Activated CD4-positive, alpha-beta T cell treated with anti-CD3 and anti-CD28 coated beads, Interleukin-2, amount 10 ng/mL, durations not matched to agents 24 days and 14 days (primary cell): Measurements from ENCODE around the gene PBX3. TPM values are rescaled to one million over a fixed set of nuclear protein-coding genes. Genes with fewer than 3 reads are reported as not detected.

Source experiments
- DNase-seq: peaks from one replicate; pipeline ENCODE4 v3.0.0; 2022
- H3K27ac Mint-ChIP-seq: one replicate; pipeline ENCODE4 v1.8.0; 2022; ENCODE audit warnings: mild to moderate bottlenecking, mixed read lengths
- H3K27me3 Mint-ChIP-seq: one replicate; pipeline ENCODE4 v1.8.0; 2022; ENCODE audit warnings: mixed read lengths
- H3K36me3 Mint-ChIP-seq: one replicate; pipeline ENCODE4 v1.8.0; 2022; ENCODE audit warnings: low read depth, mild to moderate bottlenecking, mixed read lengths
- H3K4me1 Mint-ChIP-seq: one replicate; pipeline ENCODE4 v1.8.0; 2021; ENCODE audit warnings: mixed read lengths
- H3K4me3 Mint-ChIP-seq: one replicate; pipeline ENCODE4 v1.8.0; 2022; ENCODE audit warnings: mild to moderate bottlenecking, moderate library complexity, mixed read lengths
- H3K9me3 Mint-ChIP-seq: one replicate; pipeline ENCODE4 v1.8.0; 2021; ENCODE audit warnings: mixed read lengths
- intact Hi-C: fragments of 100-400 bp; cut with micrococcal nuclease; formaldehyde crosslinking; loops from one replicate; pipeline ENCODE4 v1.15.1; 2023
- total RNA-seq: library from RNA; stranded (reverse); gene quantifications from 2 replicates; pipeline ENCODE4 v1.2.3, GENCODE V29; 2022

The PBX3 gene
- total RNA-seq, 1 donor from 2014 or later = 27.7 TPM

DNA sequence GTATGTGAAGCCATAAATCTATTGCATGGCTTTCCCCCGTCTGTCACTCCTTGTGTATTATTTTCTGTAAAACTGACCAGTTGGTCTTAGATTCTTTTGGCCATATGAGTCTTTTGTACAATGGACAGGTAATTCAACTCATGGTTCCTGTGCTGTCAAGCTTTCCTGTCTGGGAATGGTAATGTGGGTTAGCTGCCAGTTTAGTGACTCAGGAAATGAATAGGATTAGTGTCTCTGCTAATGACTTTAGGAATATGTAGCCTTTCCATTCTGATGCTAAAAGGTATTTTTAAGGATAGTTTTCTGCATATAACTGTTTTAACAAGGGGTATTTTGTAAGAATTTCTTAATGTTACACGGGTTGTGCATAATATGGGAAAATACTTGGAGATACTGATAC is 182.7 kb downstream of the PBX3 start:
- no peak for DNase-seq
- Mint-ChIP-seq H3K36me3 (peaks cover 2% of the 10 kb centered on the region), H3K4me3 (no peak overlapping the region), H3K27me3 (no peaks in the 10 kb centered on the region), H3K27ac (no peak overlapping the region), H3K9me3 (no peaks in the 10 kb centered on the region), H3K4me1 (no peaks in the 10 kb centered on the region)
- intact Hi-C loops = no loop called here

DNA sequence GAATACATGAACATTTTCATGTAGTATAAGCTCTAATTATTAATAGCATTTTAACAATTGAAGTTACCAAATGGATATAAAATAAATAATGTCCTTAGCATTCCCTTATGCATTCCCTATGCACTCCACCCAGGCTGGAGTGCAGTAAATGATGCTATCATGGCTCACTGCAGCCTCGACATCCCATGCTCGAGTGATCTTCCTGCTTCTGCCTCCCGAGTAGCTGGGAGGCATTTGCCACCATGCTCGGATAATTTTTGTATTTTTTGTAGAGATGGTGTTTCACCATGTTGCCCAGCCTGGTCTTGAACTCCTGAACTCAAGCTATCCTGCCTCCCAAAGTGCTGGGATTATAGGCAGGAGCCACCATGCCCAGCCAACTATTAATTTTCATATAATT is 184.0 kb downstream of the PBX3 start:
- no peak for DNase-seq
- no peaks in the 10 kb centered on the region for H3K9me3 Mint-ChIP-seq
- no peak overlapping the region for H3K27ac Mint-ChIP-seq
- H3K27me3 Mint-ChIP-seq = no peaks in the 10 kb centered on the region
- intact Hi-C loops = no loop called here
- peaks cover 2% of the 10 kb centered on the region for H3K36me3 Mint-ChIP-seq
- no peaks in the 10 kb centered on the region for H3K4me1 Mint-ChIP-seq
- H3K4me3 Mint-ChIP-seq = no peak overlapping the region

DNA sequence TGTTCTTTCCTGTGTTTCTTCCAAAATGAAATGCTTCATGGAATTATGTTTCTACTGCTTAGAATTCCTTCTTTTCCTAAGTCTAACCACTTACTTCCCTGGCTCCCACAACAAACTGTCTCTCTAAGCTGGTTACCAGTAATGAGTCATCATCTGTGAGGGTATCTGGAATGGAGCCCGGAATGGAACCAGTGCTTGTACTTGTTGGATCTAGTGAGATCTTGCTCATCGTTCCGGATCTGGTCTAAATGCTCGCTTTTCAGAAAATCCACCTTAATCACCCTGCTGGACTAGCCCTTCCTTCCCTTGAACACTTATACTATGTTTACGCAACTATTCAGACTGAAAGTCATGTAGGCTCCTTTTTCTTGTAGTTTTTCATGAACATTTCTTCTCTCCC is 184.8 kb downstream of the PBX3 start:
- Mint-ChIP-seq H3K27me3 (no peaks in the 10 kb centered on the region), H3K9me3 (no peaks in the 10 kb centered on the region), H3K27ac (no peak overlapping the region), H3K36me3 (peaks cover 2% of the 10 kb centered on the region), H3K4me3 (no peak overlapping the region), H3K4me1 (no peaks in the 10 kb centered on the region)
- DNase-seq = no peak
- intact Hi-C loops = no loop called here

DNA sequence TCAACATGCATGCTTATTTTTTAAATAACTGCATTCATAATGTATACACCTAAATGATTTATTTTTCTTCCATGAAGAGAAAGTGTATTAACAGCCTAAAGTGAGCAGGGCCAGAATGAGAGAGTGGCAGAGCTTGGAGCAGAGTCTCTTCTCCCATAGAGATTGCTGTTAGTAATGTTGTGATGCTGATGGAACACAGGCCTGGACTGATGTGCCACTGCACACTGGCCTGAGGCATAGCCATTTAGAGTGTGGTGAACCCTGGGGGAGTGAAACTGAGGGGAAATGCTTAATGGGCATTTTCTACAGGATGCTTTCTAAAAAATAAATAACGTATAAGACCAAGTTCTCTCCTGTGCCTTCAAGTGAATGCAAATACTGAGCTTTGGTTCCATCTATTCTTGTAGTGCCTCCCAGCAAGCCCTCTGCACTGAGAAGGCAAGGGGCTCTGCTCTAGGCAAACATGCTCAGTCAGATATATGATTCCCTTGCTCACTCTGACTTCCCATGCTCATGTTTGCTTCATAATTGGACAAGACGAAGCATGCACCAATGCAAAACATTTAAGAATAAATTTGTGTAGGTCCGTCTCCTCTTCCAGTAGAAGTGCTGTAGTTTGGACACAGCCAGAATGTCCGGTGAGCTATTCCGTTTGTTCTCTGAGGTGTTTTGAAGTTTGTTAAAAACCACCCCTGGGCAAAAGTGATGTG is 185.7 kb downstream of the PBX3 start:
- intact Hi-C loops = no loop called here
- no peak overlapping the region for H3K27ac Mint-ChIP-seq
- no peak for DNase-seq
- no peaks in the 10 kb centered on the region for H3K9me3 Mint-ChIP-seq
- peaks cover 2% of the 10 kb centered on the region for H3K36me3 Mint-ChIP-seq
- no peaks in the 10 kb centered on the region for H3K4me1 Mint-ChIP-seq
- no peaks in the 10 kb centered on the region for H3K27me3 Mint-ChIP-seq
- no peak overlapping the region for H3K4me3 Mint-ChIP-seq

DNA sequence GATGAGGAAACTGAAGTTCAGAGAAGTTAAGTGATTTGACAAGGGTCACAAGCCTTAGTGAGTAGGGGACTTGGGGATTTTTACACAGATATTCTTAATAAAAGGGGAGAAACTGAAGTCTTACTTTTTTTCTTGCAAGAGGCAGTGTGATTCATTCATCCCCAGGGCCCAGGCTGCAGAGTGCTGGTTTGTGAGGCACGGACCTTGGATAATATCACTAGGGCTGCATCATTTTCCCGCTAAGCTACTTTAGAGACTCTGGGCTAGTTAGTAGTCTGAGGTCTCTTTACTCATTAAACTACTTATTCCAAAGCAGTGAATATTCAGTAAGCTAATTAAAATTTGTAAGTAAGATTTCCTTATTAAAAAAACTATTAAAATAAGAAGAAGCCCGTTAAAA is 195.0 kb downstream of the PBX3 start:
- intact Hi-C loops = no loop called here
- Mint-ChIP-seq H3K9me3 (no peaks in the 10 kb centered on the region), H3K4me3 (no peak overlapping the region), H3K27ac (no peak overlapping the region), H3K36me3 (peaks cover 12% of the 10 kb centered on the region), H3K4me1 (no peaks in the 10 kb centered on the region), H3K27me3 (no peaks in the 10 kb centered on the region)
- no peak for DNase-seq

DNA sequence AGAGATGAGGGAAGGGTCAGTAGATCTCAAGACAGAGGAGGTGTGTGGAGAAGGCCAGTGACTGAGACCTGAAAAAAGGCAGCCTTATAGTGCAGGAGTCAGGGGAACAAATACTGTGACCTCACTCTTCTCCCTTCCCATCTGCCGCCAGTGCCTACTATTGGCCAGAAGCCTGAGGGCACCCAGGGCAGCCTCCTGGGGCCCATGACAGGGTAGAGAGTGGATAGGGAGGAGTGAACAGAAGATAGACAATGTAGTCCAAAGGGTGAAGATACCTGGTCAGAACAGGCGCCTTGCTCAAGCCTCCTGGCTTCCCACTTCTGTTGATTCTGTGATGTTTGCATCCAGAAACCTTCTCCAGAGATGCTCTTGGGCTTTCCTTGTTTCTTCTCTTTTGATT is 196.7 kb downstream of the PBX3 start:
- Mint-ChIP-seq H3K9me3 (no peaks in the 10 kb centered on the region), H3K4me3 (no peak overlapping the region), H3K36me3 (peaks cover 12% of the 10 kb centered on the region), H3K27me3 (no peaks in the 10 kb centered on the region), H3K4me1 (no peaks in the 10 kb centered on the region), H3K27ac (no peak overlapping the region)
- intact Hi-C loops = no loop called here
- DNase-seq = no peak

DNA sequence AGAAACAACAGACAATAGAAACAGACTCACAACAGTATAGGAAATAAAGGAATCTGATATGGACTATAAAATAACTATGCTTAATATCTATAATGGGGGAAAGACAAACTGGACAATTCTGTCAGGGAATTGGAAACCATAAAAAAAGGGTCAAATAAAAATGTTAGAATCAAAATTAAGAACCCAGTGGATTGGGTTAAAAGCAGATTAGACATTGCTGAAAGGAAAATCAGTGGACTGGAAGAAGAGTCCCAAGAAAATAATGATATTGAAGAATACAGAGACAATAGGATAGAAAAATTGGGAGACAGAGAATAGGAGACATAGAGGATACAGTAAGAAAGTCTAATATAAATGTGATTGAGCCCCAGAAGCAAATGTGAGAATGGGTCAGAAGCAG is 199.2 kb downstream of the PBX3 start:
- H3K36me3 Mint-ChIP-seq = peaks cover 10% of the 10 kb centered on the region
- intact Hi-C loops = no loop called here
- no peaks in the 10 kb centered on the region for H3K4me1 Mint-ChIP-seq
- H3K9me3 Mint-ChIP-seq = no peaks in the 10 kb centered on the region
- no peak overlapping the region for H3K27ac Mint-ChIP-seq
- no peaks in the 10 kb centered on the region for H3K27me3 Mint-ChIP-seq
- H3K4me3 Mint-ChIP-seq = no peak overlapping the region
- no peak for DNase-seq

DNA sequence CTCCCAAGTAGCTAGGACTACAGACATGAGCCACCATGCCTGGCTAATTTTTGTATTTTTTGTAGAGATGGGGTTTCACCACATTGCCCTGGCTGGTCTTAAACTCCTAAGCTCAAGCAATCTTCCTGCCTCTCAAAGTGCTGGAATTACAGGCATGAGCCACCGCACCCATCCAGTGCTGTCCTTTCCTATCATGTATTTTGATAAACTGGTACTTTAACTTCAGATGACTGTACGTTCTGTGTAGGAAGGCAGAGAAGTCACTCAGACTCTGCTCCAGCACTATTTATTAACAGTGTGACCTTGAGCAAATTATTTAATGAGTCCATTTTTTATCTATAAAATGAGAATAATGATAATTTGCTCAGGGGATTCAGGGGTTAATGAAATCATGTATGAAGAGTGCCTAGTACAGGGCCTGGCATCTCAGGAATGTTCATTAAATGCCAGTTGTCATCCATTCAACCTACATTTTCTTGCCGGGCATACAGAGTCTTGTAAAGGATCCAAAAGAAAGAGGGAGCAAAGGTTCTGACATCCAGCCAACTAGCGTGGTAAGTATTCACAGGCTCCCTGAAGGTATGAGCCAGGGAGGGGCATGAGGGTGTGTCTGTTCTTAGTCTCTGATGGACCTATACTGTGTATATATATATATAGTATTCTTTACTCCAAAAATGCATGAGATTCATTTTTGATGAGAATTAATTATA is 201.9 kb downstream of the PBX3 start:
- Mint-ChIP-seq H3K9me3 (no peaks in the 10 kb centered on the region), H3K27ac (no peak overlapping the region), H3K4me1 (no peaks in the 10 kb centered on the region), H3K4me3 (no peak overlapping the region), H3K36me3 (peaks cover 10% of the 10 kb centered on the region), H3K27me3 (no peaks in the 10 kb centered on the region)
- intact Hi-C loops = no loop called here
- no peak for DNase-seq

DNA sequence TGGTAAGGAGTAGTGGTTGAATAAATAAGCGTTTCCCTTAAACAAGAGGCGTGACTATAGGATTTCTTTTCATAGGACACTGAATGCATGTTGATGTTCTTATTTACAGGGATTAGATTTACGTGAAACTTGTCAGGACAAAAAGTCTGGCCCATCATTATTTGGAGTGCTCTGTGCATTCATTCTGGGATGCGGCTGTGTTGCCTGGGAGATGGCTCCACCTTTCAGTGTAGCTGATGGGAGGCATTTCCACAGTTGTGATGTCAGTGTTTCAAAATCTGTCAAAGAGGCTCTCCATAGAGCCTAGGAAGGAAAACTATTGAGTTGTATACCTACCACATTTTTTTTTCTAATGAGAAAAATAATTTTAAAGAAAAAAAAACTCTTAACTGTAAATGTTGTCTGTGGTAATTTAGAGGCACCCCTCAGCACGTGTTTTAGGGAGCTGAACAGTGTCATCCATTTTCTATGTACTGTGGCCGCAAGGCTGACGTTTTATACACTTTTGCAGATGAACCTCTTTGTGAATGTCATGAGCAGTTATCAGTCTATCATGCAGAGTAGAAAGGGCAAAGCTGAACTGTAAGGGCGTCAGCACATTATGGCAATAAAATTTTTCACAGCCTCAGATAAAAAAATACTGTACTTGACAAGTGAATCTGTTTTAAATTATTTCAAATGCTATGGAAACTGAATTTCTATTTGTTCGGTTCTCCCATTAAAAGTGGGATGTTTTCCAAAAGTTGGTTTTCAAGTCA is 202.7 kb downstream of the PBX3 start:
- H3K4me3 Mint-ChIP-seq = no peak overlapping the region
- no peaks in the 10 kb centered on the region for H3K9me3 Mint-ChIP-seq
- no peaks in the 10 kb centered on the region for H3K27me3 Mint-ChIP-seq
- DNase-seq = no peak
- intact Hi-C loops = no loop called here
- no peaks in the 10 kb centered on the region for H3K4me1 Mint-ChIP-seq
- H3K27ac Mint-ChIP-seq = no peak overlapping the region
- H3K36me3 Mint-ChIP-seq = peaks cover 7% of the 10 kb centered on the region

DNA sequence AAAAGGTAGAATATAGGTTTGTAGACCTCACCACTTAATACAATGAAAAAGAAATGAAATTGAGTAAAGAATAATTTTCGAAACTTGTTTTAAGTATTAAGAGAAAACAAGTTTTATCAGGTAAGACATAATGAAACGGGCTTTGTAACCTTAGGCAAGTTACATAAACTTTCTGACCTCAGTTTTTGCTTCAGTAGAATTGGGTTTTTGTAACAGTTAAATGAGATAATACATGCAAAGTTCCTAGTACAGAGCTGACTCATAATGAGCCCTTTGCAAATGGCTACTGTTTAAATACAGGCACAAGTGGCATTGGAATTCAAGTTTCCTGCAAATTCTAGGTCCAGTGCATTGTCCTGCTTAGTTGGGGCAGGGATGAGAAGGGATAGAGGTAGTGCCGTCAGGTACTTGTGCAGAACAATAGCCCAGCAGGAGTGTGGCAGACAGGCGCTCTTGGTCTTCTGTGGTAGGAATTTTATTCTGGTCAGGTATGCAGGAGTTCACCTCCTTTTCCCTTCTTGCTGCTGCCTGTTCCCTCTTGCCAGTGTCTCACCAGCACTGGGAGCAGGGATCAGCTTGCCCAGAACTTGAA is 203.8 kb downstream of the PBX3 start:
- intact Hi-C loops = no loop called here
- H3K4me3 Mint-ChIP-seq = no peak overlapping the region
- no peak for DNase-seq
- no peak overlapping the region for H3K27ac Mint-ChIP-seq
- H3K36me3 Mint-ChIP-seq = peaks cover 4% of the 10 kb centered on the region
- H3K4me1 Mint-ChIP-seq = no peaks in the 10 kb centered on the region
- H3K27me3 Mint-ChIP-seq = no peaks in the 10 kb centered on the region
- no peaks in the 10 kb centered on the region for H3K9me3 Mint-ChIP-seq

DNA sequence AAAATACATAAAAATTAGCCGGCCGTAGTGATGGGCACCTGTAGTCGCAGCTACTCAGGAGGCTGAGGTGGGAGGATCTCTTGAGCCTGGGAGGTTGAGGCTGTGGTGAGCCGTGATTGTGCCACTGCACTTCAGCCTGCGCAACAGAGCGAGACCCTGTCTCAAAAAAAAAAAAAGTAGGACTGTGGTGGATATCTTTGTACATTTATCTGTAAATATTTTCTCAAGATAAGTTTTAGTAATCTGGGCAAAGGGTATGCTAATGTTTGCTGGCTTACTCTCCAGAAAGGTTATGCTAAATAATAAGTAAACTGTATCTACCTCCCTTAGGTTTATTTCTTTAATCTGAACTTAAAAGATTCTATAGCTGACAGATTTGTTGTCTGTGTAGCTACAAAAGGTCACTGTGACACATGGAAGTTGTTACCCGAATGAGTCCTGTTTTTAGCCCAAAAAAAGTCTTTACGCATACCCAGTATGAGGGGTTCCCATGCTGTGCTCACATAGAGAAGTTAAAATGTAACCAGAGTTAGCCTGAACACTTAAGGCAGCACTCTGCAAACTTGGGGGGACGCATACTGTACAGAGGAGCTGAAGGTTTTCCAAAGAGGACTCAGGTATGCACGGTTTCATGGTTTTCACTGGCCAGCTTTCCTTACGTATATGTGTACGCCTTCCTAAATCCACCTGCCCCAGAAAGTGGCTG is 206.3 kb downstream of the PBX3 start:
- intact Hi-C loops = no loop called here
- no peaks in the 10 kb centered on the region for H3K36me3 Mint-ChIP-seq
- no peaks in the 10 kb centered on the region for H3K27me3 Mint-ChIP-seq
- H3K4me3 Mint-ChIP-seq = no peak overlapping the region
- H3K4me1 Mint-ChIP-seq = no peaks in the 10 kb centered on the region
- H3K9me3 Mint-ChIP-seq = no peaks in the 10 kb centered on the region
- DNase-seq = no peak
- H3K27ac Mint-ChIP-seq = no peak overlapping the region

DNA sequence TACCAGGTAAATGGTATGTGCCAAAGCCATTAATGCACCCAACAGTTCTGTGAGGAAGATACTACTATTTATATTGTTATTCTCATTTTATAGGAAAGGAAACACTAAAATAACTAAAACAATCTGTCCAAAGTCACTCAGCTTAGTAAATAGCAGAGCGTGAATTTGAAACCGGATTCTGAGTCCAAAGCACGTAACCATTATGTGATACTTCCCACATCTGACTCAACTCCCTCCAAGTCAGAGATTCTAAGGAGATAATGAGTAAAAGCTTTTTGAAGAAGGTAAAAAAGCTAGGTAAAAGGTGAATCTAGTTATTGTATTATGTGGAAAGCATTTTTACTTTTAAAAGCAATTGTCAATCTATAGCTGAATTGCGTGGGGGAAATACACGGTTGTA is 208.9 kb downstream of the PBX3 start:
- intact Hi-C loops = no loop called here
- no peak overlapping the region for H3K27ac Mint-ChIP-seq
- no peaks in the 10 kb centered on the region for H3K9me3 Mint-ChIP-seq
- no peak for DNase-seq
- no peaks in the 10 kb centered on the region for H3K4me1 Mint-ChIP-seq
- no peaks in the 10 kb centered on the region for H3K36me3 Mint-ChIP-seq
- no peak overlapping the region for H3K4me3 Mint-ChIP-seq
- no peaks in the 10 kb centered on the region for H3K27me3 Mint-ChIP-seq

DNA sequence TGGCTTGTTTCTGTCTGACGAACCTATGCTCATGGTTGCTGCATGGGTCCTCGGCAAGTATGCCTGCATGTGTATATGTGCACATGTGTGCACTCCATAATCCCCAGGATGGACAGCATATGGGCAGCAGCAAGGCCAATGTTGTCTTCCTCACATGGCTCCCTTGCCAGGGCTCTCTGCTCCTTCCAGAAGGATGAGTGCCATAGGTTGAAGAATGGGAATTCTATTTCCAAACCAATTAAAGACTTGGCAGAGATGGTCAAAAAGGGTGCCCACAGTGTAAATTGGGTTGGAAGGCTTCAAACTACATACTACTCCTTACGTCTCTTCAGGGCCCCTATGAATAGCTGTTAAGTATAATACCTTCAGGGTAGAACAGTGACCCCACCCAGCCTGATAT is 212.1 kb downstream of the PBX3 start:
- no peaks in the 10 kb centered on the region for H3K36me3 Mint-ChIP-seq
- no peaks in the 10 kb centered on the region for H3K9me3 Mint-ChIP-seq
- H3K27ac Mint-ChIP-seq = no peak overlapping the region
- H3K4me3 Mint-ChIP-seq = no peak overlapping the region
- intact Hi-C loops = no loop called here
- H3K4me1 Mint-ChIP-seq = no peaks in the 10 kb centered on the region
- DNase-seq = no peak
- no peaks in the 10 kb centered on the region for H3K27me3 Mint-ChIP-seq
